Nephron (organoid): ENCODE measurements around the gene PSMD14.

Experiments
- H3K27ac Mint-ChIP-seq, 3 experiments: 2 replicates each; pipeline ENCODE4 v1.8.0; 2020; ENCODE audit warnings: mixed read lengths in 3 of 3, mild to moderate bottlenecking in 2 of 3, moderate library complexity in 1 of 3
- H3K27me3 Mint-ChIP-seq: 2 replicates; pipeline ENCODE4 v1.8.0; 2021; ENCODE audit warnings: low read depth, mild to moderate bottlenecking, moderate library complexity, mixed read lengths
- H3K36me3 Mint-ChIP-seq: 2 replicates; pipeline ENCODE4 v1.8.0; 2020; ENCODE audit warnings: low read depth, mixed read lengths
- H3K4me1 Mint-ChIP-seq: 2 replicates; pipeline ENCODE4 v1.8.0; 2020; ENCODE audit warnings: mixed read lengths
- H3K4me3 Mint-ChIP-seq, 3 experiments: 2 replicates each; pipeline ENCODE4 v1.8.0; 2020; ENCODE audit warnings: mild to moderate bottlenecking in 3 of 3, mixed read lengths in 3 of 3, moderate library complexity in 2 of 3
- H3K9me3 Mint-ChIP-seq: 2 replicates; pipeline ENCODE4 v1.8.0; 2020; ENCODE audit warnings: mixed read lengths
- CTCF ChIP-seq, 3 experiments: fragments of 200-600 bp; sonication (generic); IDR thresholded peaks; one replicate each; pipeline ENCODE4 v1.5.0; 2021; ENCODE audit warnings: antibody characterized with exemption in 3 of 3; ENCODE audit not compliant: unreplicated experiment in 3 of 3

Gene PSMD14

GRCh38 chr2:161409308-161409907, 101.2 kb downstream of the PSMD14 start:
- H3K36me3 Mint-ChIP-seq = peaks cover 14% of the 10 kb centered on the region
- H3K4me3 Mint-ChIP-seq = no peak overlapping the region
- H3K4me1 Mint-ChIP-seq = peaks cover 6% of the 10 kb centered on the region
- peaks cover 31% of the 10 kb centered on the region for H3K27me3 Mint-ChIP-seq
- no peak overlapping the region for H3K27ac Mint-ChIP-seq
- no peak for TF ChIP-seq CTCF (IDR thresholded peaks at IDR 0.05; ENCODE audit: unreplicated experiment in 3 of 3)
- H3K9me3 Mint-ChIP-seq = no peaks in the 10 kb centered on the region

GRCh38 chr2:161412346-161412745, 104.1 kb downstream of the PSMD14 start:
- Mint-ChIP-seq H3K27ac (no peak overlapping the region), H3K4me1 (peaks cover 27% of the 10 kb centered on the region), H3K9me3 (no peaks in the 10 kb centered on the region), H3K4me3 (no peak overlapping the region), H3K36me3 (peaks cover 14% of the 10 kb centered on the region), H3K27me3 (peaks cover 60% of the 10 kb centered on the region)
- TF ChIP-seq CTCF (IDR thresholded peaks at IDR 0.05; ENCODE audit: unreplicated experiment in 3 of 3) = no peak

- peaks cover 14% of the 10 kb centered on the region for H3K36me3 Mint-ChIP-seq
- H3K4me3 Mint-ChIP-seq = peak overlapping the region; percentile 74 to 79 (median 79)
- TF ChIP-seq CTCF (IDR thresholded peaks at IDR 0.05; ENCODE audit: unreplicated experiment in 3 of 3) = no peak
- H3K9me3 Mint-ChIP-seq = no peaks in the 10 kb centered on the region
- H3K27me3 Mint-ChIP-seq = peaks cover 80% of the 10 kb centered on the region
- H3K4me1 Mint-ChIP-seq = peaks cover 47% of the 10 kb centered on the region
- H3K27ac Mint-ChIP-seq = no peak overlapping the region
These were observed 106.1 kb downstream of the PSMD14 start for GRCh38 chr2:161414042-161415033.

GRCh38 chr2:161415034-161415986, 107.1 kb downstream of the PSMD14 start:
- peaks cover 90% of the 10 kb centered on the region for H3K27me3 Mint-ChIP-seq
- no peaks in the 10 kb centered on the region for H3K9me3 Mint-ChIP-seq
- no peak for TF ChIP-seq CTCF (IDR thresholded peaks at IDR 0.05; ENCODE audit: unreplicated experiment in 3 of 3)
- peaks cover 14% of the 10 kb centered on the region for H3K36me3 Mint-ChIP-seq
- no peak overlapping the region for H3K27ac Mint-ChIP-seq
- H3K4me1 Mint-ChIP-seq = peaks cover 49% of the 10 kb centered on the region
- peak overlapping the region; percentile 53 to 79 (median 74) for H3K4me3 Mint-ChIP-seq

GRCh38 chr2:161415987-161416707, 107.9 kb downstream of the PSMD14 start, which contains the start of gene TBR1:
Gene TBR1, plus strand, starts transcription at chr2:161416297. Its CDS starts 114 bp downstream, at chr2:161416411.
- Mint-ChIP-seq H3K27ac (no peak within 1 kb of the TSS), H3K9me3 (no peaks in the 10 kb centered on the region), H3K27me3 (peaks cover 98% of the 10 kb centered on the region), H3K4me3 (peak within 1 kb of the TSS; percentile 53 to 79 (median 74)), H3K4me1 (peaks cover 49% of the 10 kb centered on the region), H3K36me3 (peaks cover 14% of the 10 kb centered on the region)
- TF ChIP-seq CTCF (IDR thresholded peaks at IDR 0.05; ENCODE audit: unreplicated experiment in 3 of 3) = no peak
